ENCODE measurements around the gene RNF13. TPM values are rescaled to one million over a fixed set of nuclear protein-coding genes. Genes with fewer than 3 reads are reported as not detected.

The RNF13 gene
- total and polyA plus RNA-seq, 12 donors = 28.6 to 136 (median 77.4) TPM

DNA sequence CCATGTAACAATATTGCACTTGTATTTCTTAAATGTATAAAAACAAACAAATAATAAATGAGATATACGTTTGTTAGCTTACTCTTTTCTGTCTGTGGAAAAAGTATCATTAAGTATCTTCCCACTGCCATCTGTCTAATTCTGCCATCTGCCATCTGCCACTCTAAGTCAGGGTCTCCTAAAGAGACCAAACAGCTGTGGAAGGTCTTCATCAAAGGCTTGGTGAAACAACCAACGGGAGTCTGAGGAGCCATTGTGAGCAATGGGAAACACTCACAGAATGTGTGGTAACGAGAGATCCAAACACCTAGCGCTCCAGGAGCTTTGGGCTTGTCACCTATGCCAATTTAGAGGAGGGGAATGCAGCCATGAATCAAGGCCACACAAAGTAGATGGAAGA is 186.4 kb downstream of the RNF13 start:
- intact Hi-C loops (cut with DNase I) = no loop called here
- 85 to 89% (median 88%) methylated on average over 4 of the region's 4 CpGs for WGBS, 4 donors
- TF ChIP-seq CTCF (IDR thresholded peaks at IDR 0.05) (no peak), POLR2A (IDR thresholded peaks at IDR 0.05) (no peak)

DNA sequence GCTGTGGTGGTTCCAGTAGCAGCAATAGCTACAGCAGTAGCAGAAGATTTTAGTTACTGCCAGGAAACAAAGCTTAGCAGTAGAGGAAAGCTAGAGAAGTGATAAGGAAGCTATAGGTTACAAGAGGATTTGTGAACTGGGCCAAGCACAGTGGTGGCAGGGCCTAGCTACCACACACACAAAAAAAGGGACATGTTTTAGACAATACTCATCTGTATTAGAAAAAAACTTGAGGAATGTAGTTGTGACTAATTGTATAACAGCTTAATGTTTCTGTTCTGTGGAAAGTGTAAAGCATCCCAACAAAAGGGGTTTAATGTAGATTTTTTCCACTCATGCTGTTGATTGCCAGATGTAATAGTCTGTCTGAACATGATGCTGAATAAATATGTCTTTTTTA is 187.6 kb downstream of the RNF13 start:
- no peak overlapping the region for H3K4me3 ChIP-seq
- H3K36me3 ChIP-seq (replicated peaks in 1 of 2) = no peaks in the 10 kb centered on the region
- DNase-seq = no peak
- no peaks in the 10 kb centered on the region for H3K27me3 ChIP-seq
- no peak for TF ChIP-seq CTCF (IDR thresholded peaks at IDR 0.05)
- TF ChIP-seq POLR2A (IDR thresholded peaks at IDR 0.05) = no peak
- no peak overlapping the region for H3K27ac ChIP-seq
- no peaks in the 10 kb centered on the region for H3K4me1 ChIP-seq (replicated peaks in 1 of 2)
- H3K9me3 ChIP-seq (replicated peaks in 1 of 3) = peaks cover 0 to 4% (median 0%) of the 10 kb centered on the region in 3 donors
- intact Hi-C loops (cut with DNase I) = no loop called here

More for the DNA sequence above, 186.4 kb downstream of the RNF13 start:
- Histone ChIP-seq H3K27me3 (no peaks in the 10 kb centered on the region), H3K4me3 (no peak overlapping the region), H3K36me3 (replicated peaks in 1 of 2) (no peaks in the 10 kb centered on the region), H3K27ac (no peak overlapping the region), H3K9me3 (replicated peaks in 1 of 3) (peaks cover 0 to 4% (median 0%) of the 10 kb centered on the region in 3 donors), H3K4me1 (replicated peaks in 1 of 2) (no peaks in the 10 kb centered on the region)
- DNase-seq = no peak

- WGBS, 4 donors = 54 to 77% (median 65%) methylated on average over 4 of the region's 4 CpGs
- Histone ChIP-seq H3K27ac (no peak overlapping the region), H3K36me3 (replicated peaks in 1 of 2) (no peaks in the 10 kb centered on the region), H3K27me3 (no peaks in the 10 kb centered on the region), H3K9me3 (replicated peaks in 1 of 3) (no peaks in the 10 kb centered on the region), H3K4me1 (replicated peaks in 1 of 2) (no peaks in the 10 kb centered on the region), H3K4me3 (no peak overlapping the region)
- intact Hi-C loops (cut with DNase I) = no loop called here
- DNase-seq = no peak
- no peak for TF ChIP-seq CTCF (IDR thresholded peaks at IDR 0.05)
- TF ChIP-seq POLR2A (IDR thresholded peaks at IDR 0.05) = no peak
Measured at GRCh38 chr3:150005243-150006112, 192.5 kb downstream of the RNF13 start.

DNA sequence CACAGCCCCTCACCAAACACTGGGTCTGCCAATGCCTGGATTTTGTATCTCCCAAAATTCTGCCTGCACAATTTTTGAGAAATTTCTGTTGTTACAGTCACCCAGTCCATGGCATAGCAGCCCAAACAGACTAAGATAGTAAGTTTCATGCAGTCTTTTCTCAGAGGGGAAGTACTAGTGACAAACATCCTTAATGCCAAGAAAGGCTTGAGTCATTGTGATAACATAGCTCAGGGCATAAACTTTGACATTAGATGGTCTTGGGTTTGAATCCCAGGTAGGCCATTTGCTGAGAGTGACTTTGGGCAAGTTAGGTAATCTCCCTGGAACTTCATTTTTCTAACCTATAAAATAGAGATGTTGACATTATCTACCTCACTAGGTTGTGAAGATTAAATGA is 193.8 kb downstream of the RNF13 start:
- TF ChIP-seq CTCF (IDR thresholded peaks at IDR 0.05) (no peak), POLR2A (IDR thresholded peaks at IDR 0.05) (no peak)
- no peaks in the 10 kb centered on the region for H3K4me1 ChIP-seq (replicated peaks in 1 of 2)
- no peaks in the 10 kb centered on the region for H3K36me3 ChIP-seq (replicated peaks in 1 of 2)
- DNase-seq = no peak
- H3K27me3 ChIP-seq = no peaks in the 10 kb centered on the region
- intact Hi-C loops (cut with DNase I) = no loop called here
- H3K4me3 ChIP-seq = no peak overlapping the region
- no peaks in the 10 kb centered on the region for H3K9me3 ChIP-seq (replicated peaks in 1 of 3)
- no peak overlapping the region for H3K27ac ChIP-seq

Small RNA genes lying within 50 kb of the gene (small RNA-seq; reads per million reads assigned to genes)
- gene RNU6-507P (0 reads per million in 2 donors), gene RNU6-720P (0 reads per million in 2 donors)

Other genes starting within 250 kb of the RNF13 start
- 10 to 100 TPM; 26.7 to 56.2 (median 41.2) TPM for gene WWTR1, start 155.2 kb upstream of the RNF13 start, total RNA-seq
- 10 to 100 TPM; 11.9 to 33.0 (median 17.2) TPM for gene WWTR1, start 155.2 kb upstream of the RNF13 start, polyA plus RNA-seq
- 10 to 100 TPM; 14.6 to 48.8 (median 27.9) TPM for gene COMMD2, start 60.7 kb upstream of the RNF13 start, total RNA-seq
- gene COMMD2, start 60.7 kb upstream of the RNF13 start, polyA plus RNA-seq = 10 to 100 TPM in 1 of 3 donors, 1 to 10 TPM in 2; 4.4 to 39.1 (median 6.1) TPM
- gene ANKUB1, start 20.7 kb upstream of the RNF13 start, total RNA-seq = not detected
- not detected for gene ANKUB1, start 20.7 kb upstream of the RNF13 start, polyA plus RNA-seq
- 100 to 1,000 TPM in 1 of 9 donors, 10 to 100 TPM in 8; 13.4 to 129 (median 49.4) TPM for gene PFN2, start 157.7 kb downstream of the RNF13 start, total RNA-seq
- 100 to 1,000 TPM in 1 of 3 donors, 10 to 100 TPM in 2; 28.6 to 148 (median 35.2) TPM for gene PFN2, start 157.7 kb downstream of the RNF13 start, polyA plus RNA-seq